Fibroblast of lung (primary cell): ENCODE measurements around the gene WDR64. TPM values are rescaled to one million over a fixed set of nuclear protein-coding genes. Genes with fewer than 3 reads are reported as not detected.

Experiments
- DNase-seq, 2 donors: peaks; one replicate each; pipeline versions ENCODE4 v3.0.0 to v3.0.0-alpha.2; 2010; ENCODE audit warnings: low read depth in 2 of 2
- H2AFZ ChIP-seq: 2 replicates; pipeline ENCODE4 v1.5.1; 2012; ENCODE audit warnings: low read length, control low read depth, inconsistent platforms
- H3K27ac ChIP-seq: 2 replicates; pipeline ENCODE4 v1.5.1; 2011; ENCODE audit warnings: low read length, control low read depth; ENCODE audit not compliant: insufficient read depth
- H3K27me3 ChIP-seq: 2 replicates; pipeline ENCODE4 v1.5.1; 2011; ENCODE audit warnings: mild to moderate bottlenecking, low read length; ENCODE audit not compliant: control insufficient read depth, insufficient read depth
- H3K36me3 ChIP-seq: 2 replicates; pipeline ENCODE4 v1.5.1; 2011; ENCODE audit warnings: low read length; ENCODE audit not compliant: control insufficient read depth, insufficient read depth
- H3K4me1 ChIP-seq: 2 replicates; pipeline ENCODE4 v1.5.1; 2011; ENCODE audit warnings: low read length; ENCODE audit not compliant: control insufficient read depth, insufficient read depth; ENCODE audit errors: extremely low read depth
- H3K4me2 ChIP-seq: 2 replicates; pipeline ENCODE4 v1.5.1; 2011; ENCODE audit warnings: low read length, control low read depth; ENCODE audit not compliant: insufficient read depth; ENCODE audit errors: extremely low read depth
- H3K4me3 ChIP-seq, 4 experiments: fragments of 200-600 bp in 1 of 4; sonication (generic) in 1 of 4; replicated peaks in 1 of 4; 2 replicates each; pipeline ENCODE4 v1.5.1; 2011 to 2016; ENCODE audit warnings: low read length in 4 of 4, low read depth in 3 of 4, mild to moderate bottlenecking in 3 of 4, control low read depth in 2 of 4, inconsistent platforms in 1 of 4, mixed read lengths in 1 of 4; ENCODE audit not compliant: insufficient read depth in 1 of 4; ENCODE audit errors: control extremely low read depth in 1 of 4
- H3K79me2 ChIP-seq: 2 replicates; pipeline ENCODE4 v1.5.1; 2012; ENCODE audit warnings: mild to moderate bottlenecking, low read length, inconsistent platforms; ENCODE audit not compliant: control insufficient read depth, insufficient read depth
- H3K9ac ChIP-seq: 2 replicates; pipeline ENCODE4 v1.5.1; 2011; ENCODE audit warnings: mild to moderate bottlenecking, low read length, control low read depth; ENCODE audit not compliant: insufficient read depth
- H3K9me3 ChIP-seq: 2 replicates; pipeline ENCODE4 v1.5.1; 2012; ENCODE audit warnings: low read depth, low read length; ENCODE audit not compliant: control insufficient read depth, insufficient read depth
- H4K20me1 ChIP-seq: 2 replicates; pipeline ENCODE4 v1.5.1; 2011; ENCODE audit warnings: low read length; ENCODE audit not compliant: control insufficient read depth, insufficient read depth; ENCODE audit errors: extremely low read depth
- CTCF ChIP-seq, 2 donors: IDR thresholded peaks in 1 of 2; conservative IDR thresholded peaks in 1 of 2; 1 replicate in 1 of 2; 2 replicates in 1 of 2; pipeline ENCODE4 v1.5.1; 2011 to 2012; ENCODE audit warnings: low read length in 2 of 2, control low read depth in 1 of 2, inconsistent platforms in 1 of 2, low read depth in 1 of 2, mild to moderate bottlenecking in 1 of 2
- EZH2 ChIP-seq: IDR thresholded peaks from 2 replicates; pipeline ENCODE4 v1.5.1; 2012; ENCODE audit warnings: low read length, control low read depth, mild to moderate bottlenecking; ENCODE audit errors: missing control alignments
- polyA plus RNA-seq, 2 donors: library from polyadenylated mRNA; depleted of rRNA in 1 of 2; stranded (reverse) in 1 of 2; unstranded in 1 of 2; fragments of >200 nt; gene quantifications; 2 replicates each; pipeline ENCODE4 v1.2.1, GENCODE V29; 2011 to 2012; ENCODE audit warnings: missing spikeins in 1 of 2
- total RNA-seq: library from RNA; depleted of rRNA; stranded (reverse); fragments of >200 nt; gene quantifications from 2 replicates; pipeline ENCODE4 v1.2.1, GENCODE V29; 2014

Gene WDR64
- total and polyA plus RNA-seq, 2 donors (not counting 1 experiment from before 2014, with no cell fraction given), result not detected

- H3K9ac ChIP-seq, result no peak overlapping the region
- H3K4me3 ChIP-seq, result no peak overlapping the region
- no peak overlapping the region for H3K27ac ChIP-seq
- H2AFZ ChIP-seq, result no peak overlapping the region
- peaks cover 2% of the 10 kb centered on the region for H3K36me3 ChIP-seq
- no peaks in the 10 kb centered on the region for H3K4me1 ChIP-seq
- TF ChIP-seq EZH2, result no peak
- H3K4me2 ChIP-seq, result no peak overlapping the region
- no peaks in the 10 kb centered on the region for H3K27me3 ChIP-seq
- H4K20me1 ChIP-seq, result no peaks in the 10 kb centered on the region
- peak; percentile 43 to 56 for DNase-seq
- no peaks in the 10 kb centered on the region for H3K9me3 ChIP-seq
- no peaks in the 10 kb centered on the region for H3K79me2 ChIP-seq
These were observed 27.1 kb upstream of the WDR64 start for GRCh38 chr1:241624935-241625334.

GRCh38 chr1:241627453-241628259, 24.4 kb upstream of the WDR64 start:
- Histone ChIP-seq H2AFZ (no peak overlapping the region), H3K27me3 (no peaks in the 10 kb centered on the region), H3K36me3 (no peaks in the 10 kb centered on the region), H3K27ac (no peak overlapping the region), H3K79me2 (no peaks in the 10 kb centered on the region), H3K9ac (no peak overlapping the region), H4K20me1 (no peaks in the 10 kb centered on the region), H3K4me1 (no peaks in the 10 kb centered on the region), H3K4me2 (no peak overlapping the region), H3K9me3 (no peaks in the 10 kb centered on the region), H3K4me3 (no peak overlapping the region)
- peak; percentile 81 to 84 for DNase-seq
- TF ChIP-seq CTCF (conservative IDR thresholded peaks at IDR 0.05 in 1 of 2, IDR thresholded peaks at IDR 0.05 in 1 of 2; ENCODE audit: low read depth in 1 of 2, low read length in 2 of 2) (peak; percentile 58 to 64), EZH2 (no peak)

GRCh38 chr1:241630005-241630404, 22.1 kb upstream of the WDR64 start:
- no peak overlapping the region for H3K4me3 ChIP-seq
- H2AFZ ChIP-seq, result no peak overlapping the region
- no peak for DNase-seq
- no peaks in the 10 kb centered on the region for H3K27me3 ChIP-seq
- H4K20me1 ChIP-seq, result no peaks in the 10 kb centered on the region
- H3K36me3 ChIP-seq, result peaks cover 2% of the 10 kb centered on the region
- no peak overlapping the region for H3K27ac ChIP-seq
- no peaks in the 10 kb centered on the region for H3K79me2 ChIP-seq
- no peak for TF ChIP-seq CTCF (conservative IDR thresholded peaks at IDR 0.05 in 1 of 2, IDR thresholded peaks at IDR 0.05 in 1 of 2; ENCODE audit: low read depth in 1 of 2, low read length in 2 of 2)
- H3K9ac ChIP-seq, result no peak overlapping the region
- no peaks in the 10 kb centered on the region for H3K9me3 ChIP-seq
- H3K4me2 ChIP-seq, result no peak overlapping the region
- no peaks in the 10 kb centered on the region for H3K4me1 ChIP-seq
